ENCODE data around the gene SGSM1.

GRCh38 chr22:24947881-24948280, 141.9 kb downstream of the SGSM1 start:
- TF ChIP-seq CTCF (IDR thresholded peaks at IDR 0.05) (no peak), POLR2AphosphoS5 (IDR thresholded peaks at IDR 0.05) (no peak), POLR2A (IDR thresholded peaks at IDR 0.05) (no peak), EP300 (IDR thresholded peaks at IDR 0.05) (no peak)
